ENCODE data around the gene PPP4R3A. TPM values are rescaled to one million over a fixed set of nuclear protein-coding genes. Genes with fewer than 3 reads are reported as not detected.

The PPP4R3A gene
- total RNA-seq, 3 donors from 2014 or later (not counting 1 experiment from before 2014, with no cell fraction given): 168 to 216 (median 180) TPM

DNA sequence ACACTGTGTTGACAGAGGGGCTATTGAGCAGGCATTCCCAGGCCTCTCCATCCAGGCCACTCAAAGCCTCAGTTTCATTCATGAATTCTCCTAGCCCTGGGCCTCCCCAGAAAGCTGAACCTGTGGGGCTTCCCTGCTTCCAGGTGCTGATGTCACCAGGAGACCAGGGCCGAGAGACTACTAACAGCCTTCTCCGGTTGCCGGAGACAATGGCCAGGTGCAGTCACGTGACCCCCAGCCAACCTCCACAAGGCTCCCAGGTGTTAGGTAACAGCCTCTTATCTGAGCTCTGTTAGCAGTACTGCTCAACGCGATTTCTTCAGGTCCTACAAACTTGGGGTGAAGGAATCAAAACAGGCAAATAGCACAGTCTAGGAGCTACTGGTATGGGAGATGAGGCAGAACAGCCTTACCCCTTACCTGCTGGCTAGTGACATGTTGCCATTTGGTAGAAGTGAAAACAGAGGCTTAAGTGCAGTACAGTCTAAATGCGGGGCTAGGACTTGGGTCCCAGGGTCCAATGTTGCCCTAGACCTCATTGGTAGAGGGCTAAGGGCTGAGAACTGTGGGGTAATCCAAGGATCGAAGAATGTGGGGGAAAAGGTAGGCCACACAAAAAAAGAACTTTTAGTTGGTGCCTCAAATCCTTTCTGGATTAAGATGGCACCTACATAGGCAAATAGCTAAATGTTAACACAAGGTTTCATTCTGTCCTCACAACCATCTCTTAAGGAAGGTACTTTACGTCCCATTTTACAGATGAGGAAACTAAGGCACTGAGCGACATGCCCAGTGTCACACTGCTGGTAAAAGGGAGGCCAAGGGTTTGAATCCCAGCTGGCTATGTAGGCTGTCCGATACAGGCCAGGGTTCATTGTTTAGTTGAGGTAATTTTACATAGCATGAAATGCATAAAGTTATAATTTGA, 96.3 kb downstream of the PPP4R3A start:
- H3K27ac ChIP-seq (ENCODE audit: low read length): peak overlapping the region; percentile 83
- TF ChIP-seq, protein P1, sequence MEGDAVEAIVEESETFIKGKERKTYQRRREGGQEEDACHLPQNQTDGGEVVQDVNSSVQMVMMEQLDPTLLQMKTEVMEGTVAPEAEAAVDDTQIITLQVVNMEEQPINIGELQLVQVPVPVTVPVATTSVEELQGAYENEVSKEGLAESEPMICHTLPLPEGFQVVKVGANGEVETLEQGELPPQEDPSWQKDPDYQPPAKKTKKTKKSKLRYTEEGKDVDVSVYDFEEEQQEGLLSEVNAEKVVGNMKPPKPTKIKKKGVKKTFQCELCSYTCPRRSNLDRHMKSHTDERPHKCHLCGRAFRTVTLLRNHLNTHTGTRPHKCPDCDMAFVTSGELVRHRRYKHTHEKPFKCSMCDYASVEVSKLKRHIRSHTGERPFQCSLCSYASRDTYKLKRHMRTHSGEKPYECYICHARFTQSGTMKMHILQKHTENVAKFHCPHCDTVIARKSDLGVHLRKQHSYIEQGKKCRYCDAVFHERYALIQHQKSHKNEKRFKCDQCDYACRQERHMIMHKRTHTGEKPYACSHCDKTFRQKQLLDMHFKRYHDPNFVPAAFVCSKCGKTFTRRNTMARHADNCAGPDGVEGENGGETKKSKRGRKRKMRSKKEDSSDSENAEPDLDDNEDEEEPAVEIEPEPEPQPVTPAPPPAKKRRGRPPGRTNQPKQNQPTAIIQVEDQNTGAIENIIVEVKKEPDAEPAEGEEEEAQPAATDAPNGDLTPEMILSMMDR (IDR thresholded peaks at IDR 0.05): no peak
- peaks cover 27% of the 10 kb centered on the region for H3K36me3 ChIP-seq (ENCODE audit: control insufficient read depth, insufficient read depth, low read length)
- peaks cover 74% of the 10 kb centered on the region for H3K4me1 ChIP-seq (ENCODE audit: control insufficient read depth, insufficient read depth, low read length)
- H3K9me3 Mint-ChIP-seq: no peaks in the 10 kb centered on the region
- no peaks in the 10 kb centered on the region for H3K9me3 ChIP-seq (ENCODE audit: control insufficient read depth, insufficient read depth, low read length)
- H3K4me1 Mint-ChIP-seq: peaks cover 72 to 75% of the 10 kb centered on the region in 2 donors
- 49% methylated on average over 10 of the region's 11 CpGs for WGBS (ENCODE audit: insufficient coverage)
- no peaks in the 10 kb centered on the region for H3K36me3 Mint-ChIP-seq
- no peaks in the 10 kb centered on the region for H3K27me3 Mint-ChIP-seq (ENCODE audit: low read depth in 2 of 2)
- intact Hi-C loops (cut with micrococcal nuclease): no loop called here
- peak in 1 of 2 donors; percentile 81 for DNase-seq
- H3K4me3 Mint-ChIP-seq: peak overlapping the region; percentile 98
- no peaks in the 10 kb centered on the region for H3K27me3 ChIP-seq (ENCODE audit: control insufficient read depth, insufficient read depth, low read length)
- ATAC-seq: no peak
- peak overlapping the region; percentile 96 to 99 for H3K27ac Mint-ChIP-seq
- peak overlapping the region; percentile 67 for H3K4me3 ChIP-seq (ENCODE audit: low read length)

DNA sequence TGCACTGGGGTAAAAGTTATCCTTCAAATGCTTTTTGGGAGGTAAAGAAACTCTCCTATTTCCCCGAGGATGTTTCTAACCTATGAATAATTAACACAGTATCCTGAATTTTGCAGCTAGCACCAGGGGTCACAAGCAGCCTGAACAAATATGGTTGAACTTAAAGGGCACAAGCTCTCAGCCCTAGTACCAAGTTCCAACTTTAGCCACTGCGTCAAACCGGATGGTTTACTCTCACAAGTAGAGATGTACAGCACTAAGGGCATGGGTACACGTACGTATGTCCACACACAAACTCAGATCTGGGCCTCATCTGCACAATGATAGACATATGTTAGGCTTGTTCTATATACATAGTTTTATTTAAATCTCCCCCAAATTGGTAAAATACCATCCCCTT, 97.2 kb downstream of the PPP4R3A start:
- WGBS (ENCODE audit: insufficient coverage): 31% methylated on average over 5 of the region's 5 CpGs
- Mint-ChIP-seq H3K4me1 (peaks cover 78 to 81% of the 10 kb centered on the region in 2 donors), H3K27me3 (ENCODE audit: low read depth in 2 of 2) (no peaks in the 10 kb centered on the region), H3K4me3 (peak overlapping the region; percentile 98), H3K9me3 (no peaks in the 10 kb centered on the region), H3K27ac (peak overlapping the region; percentile 96 to 99), H3K36me3 (no peaks in the 10 kb centered on the region)
- Histone ChIP-seq H3K4me3 (ENCODE audit: low read length) (peak overlapping the region; percentile 12), H3K36me3 (ENCODE audit: control insufficient read depth, insufficient read depth, low read length) (peaks cover 33% of the 10 kb centered on the region), H3K27ac (ENCODE audit: low read length) (peak overlapping the region; percentile 83), H3K9me3 (ENCODE audit: control insufficient read depth, insufficient read depth, low read length) (no peaks in the 10 kb centered on the region), H3K27me3 (ENCODE audit: control insufficient read depth, insufficient read depth, low read length) (no peaks in the 10 kb centered on the region), H3K4me1 (ENCODE audit: control insufficient read depth, insufficient read depth, low read length) (peaks cover 74% of the 10 kb centered on the region)
- TF ChIP-seq, protein P1 (IDR thresholded peaks at IDR 0.05): no peak
- intact Hi-C loops (cut with micrococcal nuclease): no loop called here
- DNase-seq (peak in 1 of 2 donors; percentile 50), ATAC-seq (no peak)

DNA sequence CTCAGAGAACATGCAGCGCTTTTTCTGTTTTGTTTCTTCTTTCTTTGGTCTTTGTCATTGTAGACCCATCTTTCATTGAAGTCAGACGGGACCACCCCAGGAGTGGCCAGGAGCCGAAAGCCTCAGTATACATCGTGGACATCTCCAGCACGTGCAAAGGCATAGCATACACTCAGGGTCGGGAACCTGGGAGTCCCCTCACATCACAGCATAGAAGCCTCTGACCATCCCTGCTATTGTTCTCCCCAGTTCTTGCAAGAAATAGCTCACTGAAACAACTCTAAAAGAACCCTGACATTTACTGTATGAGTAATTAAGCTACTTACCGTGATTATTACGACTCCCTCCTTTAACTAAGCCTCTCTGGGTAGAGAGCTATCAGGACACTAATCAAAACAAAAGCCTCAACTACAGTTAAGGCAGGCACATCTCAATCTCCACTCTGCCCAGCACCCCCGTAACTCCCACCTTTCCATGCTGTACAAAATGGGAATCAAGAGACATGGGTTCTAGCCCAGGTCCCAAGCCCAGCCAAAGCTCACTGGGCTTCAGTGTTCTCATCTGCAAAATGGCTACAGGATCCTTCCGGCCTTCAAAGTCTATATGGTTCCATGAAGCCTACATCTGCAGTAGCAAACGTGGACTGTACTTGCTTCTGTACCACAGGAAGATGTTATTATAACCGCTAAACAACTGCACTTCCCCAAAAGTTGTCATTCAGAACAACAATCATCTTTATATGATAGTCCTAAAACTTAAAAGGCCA, 99.2 kb downstream of the PPP4R3A start:
- Histone ChIP-seq H3K36me3 (ENCODE audit: control insufficient read depth, insufficient read depth, low read length) (peaks cover 53% of the 10 kb centered on the region), H3K27ac (ENCODE audit: low read length) (peak overlapping the region; percentile 80), H3K27me3 (ENCODE audit: control insufficient read depth, insufficient read depth, low read length) (no peaks in the 10 kb centered on the region), H3K4me1 (ENCODE audit: control insufficient read depth, insufficient read depth, low read length) (peaks cover 94% of the 10 kb centered on the region), H3K9me3 (ENCODE audit: control insufficient read depth, insufficient read depth, low read length) (no peaks in the 10 kb centered on the region), H3K4me3 (ENCODE audit: low read length) (no peak overlapping the region)
- no peaks in the 10 kb centered on the region for H3K9me3 Mint-ChIP-seq
- H3K27ac Mint-ChIP-seq: peak overlapping the region; percentile 96 to 98
- H3K4me1 Mint-ChIP-seq: peaks cover 87 to 89% of the 10 kb centered on the region in 2 donors
- peak overlapping the region; percentile 90 for H3K4me3 Mint-ChIP-seq
- peak in 1 of 3 donors; percentile 3 for ATAC-seq
- H3K27me3 Mint-ChIP-seq (ENCODE audit: low read depth in 2 of 2): no peaks in the 10 kb centered on the region
- WGBS (ENCODE audit: insufficient coverage): 45% methylated on average over 12 of the region's 12 CpGs
- H3K36me3 Mint-ChIP-seq: no peaks in the 10 kb centered on the region
- intact Hi-C loops (cut with micrococcal nuclease): loop anchor here (1.0 kb wide), 1 partner anchor 9 kb away; no protein-coding TSS in a partner anchor
- peak in 1 of 2 donors; percentile 56 for DNase-seq
- TF ChIP-seq, protein P1 (IDR thresholded peaks at IDR 0.05): no peak

Data from natural killer cell (primary cell).